T-helper 1 cell treated with Interleukin-12 subunit alpha and Interleukin-12 subunit beta and Interleukin-4 antibody, amounts not matched to agents 30 μg/mL and 1 μg/mL, for 36 hours (primary cell): ENCODE measurements around the gene SEC31B.
A peak's percentile ranks its signal among the peaks of the same experiment; 100 is the strongest.

Source experiments
- H3K27ac Mint-ChIP-seq: one replicate; pipeline ENCODE4 v1.8.0; 2021; ENCODE audit warnings: mild to moderate bottlenecking, mixed read lengths
- H3K27me3 Mint-ChIP-seq: one replicate; pipeline ENCODE4 v1.8.0; 2021; ENCODE audit warnings: low read depth, mixed read lengths
- H3K36me3 Mint-ChIP-seq: one replicate; pipeline ENCODE4 v1.8.0; 2021; ENCODE audit warnings: low read depth, mixed read lengths
- H3K4me1 Mint-ChIP-seq: one replicate; pipeline ENCODE4 v1.8.0; 2021; ENCODE audit warnings: low read depth, mixed read lengths
- H3K4me3 Mint-ChIP-seq: one replicate; pipeline ENCODE4 v1.8.0; 2021; ENCODE audit warnings: mild to moderate bottlenecking, moderate library complexity, mixed read lengths
- H3K9me3 Mint-ChIP-seq: one replicate; pipeline ENCODE4 v1.8.0; 2021; ENCODE audit warnings: mixed read lengths

SEC31B gene

GRCh38 chr10:100489396-100489795 lies 30.3 kb downstream of the SEC31B start:
- no peaks in the 10 kb centered on the region for H3K9me3 Mint-ChIP-seq
- H3K27me3 Mint-ChIP-seq = no peaks in the 10 kb centered on the region
- H3K27ac Mint-ChIP-seq = no peak overlapping the region
- no peak overlapping the region for H3K4me3 Mint-ChIP-seq
- peaks cover 29% of the 10 kb centered on the region for H3K4me1 Mint-ChIP-seq
- peaks cover 70% of the 10 kb centered on the region for H3K36me3 Mint-ChIP-seq

GRCh38 chr10:100487529-100487928 lies 32.1 kb downstream of the SEC31B start:
- peaks cover 65% of the 10 kb centered on the region for H3K36me3 Mint-ChIP-seq
- no peaks in the 10 kb centered on the region for H3K27me3 Mint-ChIP-seq

GRCh38 chr10:100485801-100486495 lies 33.7 kb downstream of the SEC31B start:
- Mint-ChIP-seq H3K4me1 (peaks cover 38% of the 10 kb centered on the region), H3K36me3 (peaks cover 57% of the 10 kb centered on the region), H3K4me3 (no peak overlapping the region), H3K27ac (no peak overlapping the region), H3K27me3 (no peaks in the 10 kb centered on the region), H3K9me3 (no peaks in the 10 kb centered on the region)

More at GRCh38 chr10:100487529-100487928, 32.1 kb downstream of the SEC31B start:
- Mint-ChIP-seq H3K4me3 (no peak overlapping the region), H3K9me3 (no peaks in the 10 kb centered on the region), H3K4me1 (peaks cover 34% of the 10 kb centered on the region), H3K27ac (no peak overlapping the region)

- no peak overlapping the region for H3K27ac Mint-ChIP-seq
- H3K9me3 Mint-ChIP-seq = no peaks in the 10 kb centered on the region
- H3K36me3 Mint-ChIP-seq = peaks cover 53% of the 10 kb centered on the region
- no peaks in the 10 kb centered on the region for H3K27me3 Mint-ChIP-seq
- H3K4me1 Mint-ChIP-seq = peaks cover 36% of the 10 kb centered on the region
- H3K4me3 Mint-ChIP-seq = no peak overlapping the region
Observed at GRCh38 chr10:100485366-100485765, 34.3 kb downstream of the SEC31B start.

- Mint-ChIP-seq H3K4me1 (peaks cover 31% of the 10 kb centered on the region), H3K9me3 (no peaks in the 10 kb centered on the region), H3K36me3 (peaks cover 47% of the 10 kb centered on the region), H3K27ac (peak overlapping the region; percentile 7), H3K27me3 (no peaks in the 10 kb centered on the region), H3K4me3 (peak overlapping the region; percentile 70)
Observed at GRCh38 chr10:100483876-100484666, 35.6 kb downstream of the SEC31B start.

GRCh38 chr10:100482834-100483185 lies 36.9 kb downstream of the SEC31B start:
- Mint-ChIP-seq H3K4me1 (peaks cover 32% of the 10 kb centered on the region), H3K27me3 (no peaks in the 10 kb centered on the region), H3K9me3 (no peaks in the 10 kb centered on the region), H3K36me3 (peaks cover 42% of the 10 kb centered on the region), H3K4me3 (peak overlapping the region; percentile 70), H3K27ac (peak overlapping the region; percentile 7)

- Mint-ChIP-seq H3K4me1 (peaks cover 32% of the 10 kb centered on the region), H3K27me3 (no peaks in the 10 kb centered on the region), H3K27ac (no peak overlapping the region), H3K4me3 (peak overlapping the region; percentile 70), H3K36me3 (peaks cover 38% of the 10 kb centered on the region), H3K9me3 (no peaks in the 10 kb centered on the region)
Observed at GRCh38 chr10:100482181-100482833, 37.4 kb downstream of the SEC31B start.

GRCh38 chr10:100481462-100482081 lies 38.1 kb downstream of the SEC31B start:
- Mint-ChIP-seq H3K27ac (peak overlapping the region; percentile 39), H3K36me3 (peaks cover 35% of the 10 kb centered on the region), H3K9me3 (no peaks in the 10 kb centered on the region), H3K4me3 (peak overlapping the region; percentile 70), H3K27me3 (no peaks in the 10 kb centered on the region), H3K4me1 (peaks cover 32% of the 10 kb centered on the region)

GRCh38 chr10:100480002-100480401 lies 39.7 kb downstream of the SEC31B start:
- H3K4me3 Mint-ChIP-seq = no peak overlapping the region
- no peaks in the 10 kb centered on the region for H3K9me3 Mint-ChIP-seq
- peaks cover 26% of the 10 kb centered on the region for H3K36me3 Mint-ChIP-seq
- H3K27ac Mint-ChIP-seq = no peak overlapping the region
- H3K4me1 Mint-ChIP-seq = peaks cover 32% of the 10 kb centered on the region
- H3K27me3 Mint-ChIP-seq = no peaks in the 10 kb centered on the region

GRCh38 chr10:100479037-100479436 lies 40.6 kb downstream of the SEC31B start:
- peaks cover 21% of the 10 kb centered on the region for H3K36me3 Mint-ChIP-seq
- H3K4me3 Mint-ChIP-seq = no peak overlapping the region
- no peaks in the 10 kb centered on the region for H3K9me3 Mint-ChIP-seq
- no peaks in the 10 kb centered on the region for H3K27me3 Mint-ChIP-seq
- H3K27ac Mint-ChIP-seq = no peak overlapping the region
- peaks cover 25% of the 10 kb centered on the region for H3K4me1 Mint-ChIP-seq

- Mint-ChIP-seq H3K36me3 (peaks cover 18% of the 10 kb centered on the region), H3K27me3 (no peaks in the 10 kb centered on the region), H3K27ac (no peak overlapping the region), H3K9me3 (no peaks in the 10 kb centered on the region), H3K4me1 (peaks cover 15% of the 10 kb centered on the region), H3K4me3 (no peak overlapping the region)
Observed at GRCh38 chr10:100477970-100478369, 41.7 kb downstream of the SEC31B start.

GRCh38 chr10:100470367-100470766 lies 49.3 kb downstream of the SEC31B start:
- Mint-ChIP-seq H3K4me1 (no peaks in the 10 kb centered on the region), H3K4me3 (no peak overlapping the region), H3K9me3 (no peaks in the 10 kb centered on the region), H3K36me3 (peaks cover 33% of the 10 kb centered on the region), H3K27ac (no peak overlapping the region), H3K27me3 (no peaks in the 10 kb centered on the region)

GRCh38 chr10:100469756-100470155 lies 49.9 kb downstream of the SEC31B start:
- H3K36me3 Mint-ChIP-seq = peaks cover 38% of the 10 kb centered on the region
- no peaks in the 10 kb centered on the region for H3K4me1 Mint-ChIP-seq
- no peaks in the 10 kb centered on the region for H3K9me3 Mint-ChIP-seq
- H3K27me3 Mint-ChIP-seq = no peaks in the 10 kb centered on the region
- no peak overlapping the region for H3K4me3 Mint-ChIP-seq
- H3K27ac Mint-ChIP-seq = no peak overlapping the region

GRCh38 chr10:100468978-100469377 lies 50.7 kb downstream of the SEC31B start:
- Mint-ChIP-seq H3K27ac (no peak overlapping the region), H3K4me3 (no peak overlapping the region), H3K9me3 (no peaks in the 10 kb centered on the region), H3K27me3 (no peaks in the 10 kb centered on the region), H3K4me1 (no peaks in the 10 kb centered on the region), H3K36me3 (peaks cover 41% of the 10 kb centered on the region)
